CD4-positive, alpha-beta T cell (primary cell): ENCODE measurements around the gene CDK6. TPM values are rescaled to one million over a fixed set of nuclear protein-coding genes. Genes with fewer than 3 reads are reported as not detected.

Source experiments
- ATAC-seq: fragments of 200-7000 bp; cut with Tn5 transposase; one replicate; pipeline ENCODE4 v1.10.0; 2022; ENCODE audit warnings: mild to moderate bottlenecking; ENCODE audit not compliant: poor library complexity
- CTCF ChIA-PET: fragments of 350-600 bp; sonication (Branson Sonifier 250); formaldehyde crosslinking; loops from one replicate; lab custom pipeline; 2021; ENCODE audit warnings: antibody characterized with exemption, inconsistent platforms; lab: Charles Lee
- POLR2A ChIA-PET: fragments of 350-600 bp; sonication (Branson Sonifier 250); formaldehyde crosslinking; loops from one replicate; lab custom pipeline; 2021; ENCODE audit warnings: antibody characterized with exemption, inconsistent platforms; lab: Charles Lee
- DNase-seq, 14 experiments: peaks; one replicate each; pipeline ENCODE4 v3.0.0-alpha.2; 2013 to 2020; ENCODE audit warnings: mixed read lengths in 2 of 14
- H3K27ac ChIP-seq, 2 donors: one replicate each; pipeline versions ENCODE4 v1.5.1 to v1.7.0; 2013; ENCODE audit warnings: low read length in 2 of 2, low read depth in 1 of 2, mild to moderate bottlenecking in 1 of 2
- H3K27me3 ChIP-seq, 2 experiments: 1 replicate in 1 of 2; 2 replicates in 1 of 2; pipeline versions ENCODE4 v1.6.1 to v1.7.0; 2013; ENCODE audit warnings: low read length in 2 of 2, control low read depth in 1 of 2, mild to moderate bottlenecking in 1 of 2, moderate library complexity in 1 of 2; ENCODE audit not compliant: insufficient read depth in 2 of 2, control insufficient read depth in 1 of 2
- H3K36me3 ChIP-seq: one replicate; pipeline ENCODE4 v1.6.1; 2013; ENCODE audit warnings: low read length, control low read depth; ENCODE audit not compliant: insufficient read depth
- H3K4me1 ChIP-seq: one replicate; pipeline ENCODE4 v1.6.1; 2013; ENCODE audit warnings: low read length, control low read depth; ENCODE audit not compliant: insufficient read depth
- H3K4me3 ChIP-seq: one replicate; pipeline ENCODE4 v1.5.1; 2013; ENCODE audit warnings: mild to moderate bottlenecking, low read length, moderate library complexity
- H3K9me3 ChIP-seq, 2 experiments: 1 replicate in 1 of 2; 2 replicates in 1 of 2; pipeline versions ENCODE4 v1.6.1 to v1.7.0; 2013; ENCODE audit warnings: low read length in 2 of 2, mild to moderate bottlenecking in 2 of 2, control low read depth in 1 of 2, moderate library complexity in 1 of 2; ENCODE audit not compliant: control insufficient read depth in 1 of 2, insufficient read depth in 1 of 2
- H3K27ac Mint-ChIP-seq: one replicate; pipeline ENCODE4 v1.8.0; 2020; ENCODE audit warnings: mixed read lengths
- H3K27me3 Mint-ChIP-seq: one replicate; pipeline ENCODE4 v1.8.0; 2021; ENCODE audit warnings: mixed read lengths
- H3K36me3 Mint-ChIP-seq: one replicate; pipeline ENCODE4 v1.8.0; 2021; ENCODE audit warnings: low read depth, mixed read lengths
- H3K4me1 Mint-ChIP-seq: one replicate; pipeline ENCODE4 v1.8.0; 2021; ENCODE audit warnings: low read depth, mixed read lengths
- H3K4me3 Mint-ChIP-seq: one replicate; pipeline ENCODE4 v1.8.0; 2020; ENCODE audit warnings: mild to moderate bottlenecking, mixed read lengths
- H3K9me3 Mint-ChIP-seq: one replicate; pipeline ENCODE4 v1.8.0; 2020; ENCODE audit warnings: mixed read lengths
- intact Hi-C, 2 experiments: fragments of 100-400 bp; cut with DNase I in 1 of 2; cut with micrococcal nuclease in 1 of 2; formaldehyde crosslinking; loops; one replicate each; pipeline versions ENCODE4 v1.15.1 to v1.9.0; 2023 to 2025; cut with DNase I, micrococcal nuclease
- total RNA-seq, 174 experiments: library from RNA in 2 of 174; stranded (reverse) in 2 of 174; gene quantifications; one replicate each; pipeline ENCODE4 v1.2.3 and lab custom pipeline; 2021 to 2026
- TF ChIP-seq, protein P1 (sequence below): fragments of 200-600 bp; IDR thresholded peaks from one replicate; pipeline ENCODE4 v1.8.0; 2022; ENCODE audit warnings: antibody characterized with exemption, mild to moderate bottlenecking

The CDK6 gene
- total RNA-seq, 2 experiments from 2014 or later: 13.0 to 13.7 TPM

- no peaks in the 10 kb centered on the region for H3K9me3 ChIP-seq
- Mint-ChIP-seq H3K27ac (no peak overlapping the region), H3K36me3 (no peaks in the 10 kb centered on the region), H3K27me3 (no peaks in the 10 kb centered on the region), H3K4me1 (peaks cover 17% of the 10 kb centered on the region), H3K9me3 (no peaks in the 10 kb centered on the region), H3K4me3 (no peak overlapping the region)
- ChIA-PET CTCF (interaction anchor here (1.0 kb wide), 1 partner anchor 25 kb away, joined by 3 read pairs; no protein-coding TSS in a partner anchor), POLR2A (no interaction called here)
- DNase-seq (no peak), ATAC-seq (no peak)
- H3K4me3 ChIP-seq: no peak overlapping the region
- H3K27ac ChIP-seq: no peak overlapping the region
- H3K36me3 ChIP-seq: peaks cover 7% of the 10 kb centered on the region
- intact Hi-C loops: no loop called here
- H3K27me3 ChIP-seq: no peaks in the 10 kb centered on the region
- H3K4me1 ChIP-seq: no peaks in the 10 kb centered on the region
- TF ChIP-seq, protein P1, sequence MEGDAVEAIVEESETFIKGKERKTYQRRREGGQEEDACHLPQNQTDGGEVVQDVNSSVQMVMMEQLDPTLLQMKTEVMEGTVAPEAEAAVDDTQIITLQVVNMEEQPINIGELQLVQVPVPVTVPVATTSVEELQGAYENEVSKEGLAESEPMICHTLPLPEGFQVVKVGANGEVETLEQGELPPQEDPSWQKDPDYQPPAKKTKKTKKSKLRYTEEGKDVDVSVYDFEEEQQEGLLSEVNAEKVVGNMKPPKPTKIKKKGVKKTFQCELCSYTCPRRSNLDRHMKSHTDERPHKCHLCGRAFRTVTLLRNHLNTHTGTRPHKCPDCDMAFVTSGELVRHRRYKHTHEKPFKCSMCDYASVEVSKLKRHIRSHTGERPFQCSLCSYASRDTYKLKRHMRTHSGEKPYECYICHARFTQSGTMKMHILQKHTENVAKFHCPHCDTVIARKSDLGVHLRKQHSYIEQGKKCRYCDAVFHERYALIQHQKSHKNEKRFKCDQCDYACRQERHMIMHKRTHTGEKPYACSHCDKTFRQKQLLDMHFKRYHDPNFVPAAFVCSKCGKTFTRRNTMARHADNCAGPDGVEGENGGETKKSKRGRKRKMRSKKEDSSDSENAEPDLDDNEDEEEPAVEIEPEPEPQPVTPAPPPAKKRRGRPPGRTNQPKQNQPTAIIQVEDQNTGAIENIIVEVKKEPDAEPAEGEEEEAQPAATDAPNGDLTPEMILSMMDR: no peak
Measured at GRCh38 chr7:92754919-92755581, 81.3 kb downstream of the CDK6 start.

DNA sequence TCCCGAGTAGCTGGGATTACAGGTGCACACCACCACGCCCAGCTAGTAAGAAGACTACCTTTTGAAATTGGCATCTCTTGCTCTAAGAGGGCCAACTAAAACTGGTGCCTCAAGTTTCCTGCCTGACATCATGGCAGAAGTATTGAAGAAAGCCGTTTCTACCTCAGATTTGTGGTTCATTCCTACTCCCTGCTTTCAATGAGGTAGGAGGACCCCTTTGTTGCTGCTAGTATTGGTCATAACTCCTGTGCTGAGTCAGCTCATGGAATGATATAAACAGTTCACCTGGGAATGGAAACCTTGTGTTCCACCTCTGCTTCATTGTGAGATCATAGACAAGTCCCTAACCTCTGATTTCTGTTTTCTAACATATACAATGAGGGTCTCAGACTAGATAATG is 82.8 kb downstream of the CDK6 start:
- Histone ChIP-seq H3K9me3 (no peaks in the 10 kb centered on the region), H3K4me1 (no peaks in the 10 kb centered on the region), H3K4me3 (no peak overlapping the region), H3K27ac (no peak overlapping the region), H3K36me3 (peaks cover 3% of the 10 kb centered on the region), H3K27me3 (no peaks in the 10 kb centered on the region)
- Mint-ChIP-seq H3K4me3 (no peak overlapping the region), H3K36me3 (no peaks in the 10 kb centered on the region), H3K9me3 (no peaks in the 10 kb centered on the region), H3K27me3 (no peaks in the 10 kb centered on the region), H3K4me1 (peaks cover 17% of the 10 kb centered on the region), H3K27ac (no peak overlapping the region)
- POLR2A ChIA-PET: no interaction called here
- DNase-seq (no peak), ATAC-seq (no peak)
- CTCF ChIA-PET: no interaction called here
- TF ChIP-seq, protein P1: no peak
- intact Hi-C loops: no loop called here

- Histone ChIP-seq H3K4me1 (no peaks in the 10 kb centered on the region), H3K36me3 (peaks cover 3% of the 10 kb centered on the region), H3K9me3 (no peaks in the 10 kb centered on the region), H3K27me3 (no peaks in the 10 kb centered on the region), H3K4me3 (no peak overlapping the region), H3K27ac (no peak overlapping the region)
- Mint-ChIP-seq H3K27ac (no peak overlapping the region), H3K27me3 (no peaks in the 10 kb centered on the region), H3K4me1 (peaks cover 17% of the 10 kb centered on the region), H3K4me3 (no peak overlapping the region), H3K9me3 (no peaks in the 10 kb centered on the region), H3K36me3 (no peaks in the 10 kb centered on the region)
- no peak for DNase-seq
- intact Hi-C loops: no loop called here
- TF ChIP-seq, protein P1: no peak
- ChIA-PET CTCF (no interaction called here), POLR2A (no interaction called here)
- no peak for ATAC-seq
Measured at GRCh38 chr7:92751902-92752901, 84.2 kb downstream of the CDK6 start.
